Motor neuron (in vitro differentiated cells): ENCODE data around the gene B4GALNT3. TPM values are rescaled to one million over a fixed set of nuclear protein-coding genes. Genes with fewer than 3 reads are reported as not detected.

ENCODE experiments used
- ATAC-seq, 8 experiments: fragments of 200-7000 bp; cut with Tn5 transposase; replicated peaks in 6 of 8; 2 replicates each; pipeline ENCODE4 v1.8.0; 2021; ENCODE audit warnings: mild to moderate bottlenecking in 8 of 8, moderate library complexity in 8 of 8
- H3K27ac ChIP-seq, 2 donors: fragments of 250-450 bp; sonication (Bioruptor Pico); 2 replicates each; pipeline ENCODE4 v1.9.0; 2021; ENCODE audit warnings: antibody characterized with exemption in 2 of 2, mild to moderate bottlenecking in 2 of 2, moderate library complexity in 1 of 2
- H3K4me1 ChIP-seq, 2 donors: fragments of 250-450 bp; sonication (Bioruptor Pico); replicated peaks in 1 of 2; 2 replicates each; pipeline ENCODE4 v1.6.1; 2021; ENCODE audit warnings: antibody characterized with exemption in 2 of 2, mild to moderate bottlenecking in 2 of 2, moderate library complexity in 1 of 2
- H3K4me3 ChIP-seq, 5 donors: fragments of 250-450 bp; sonication (Bioruptor Pico); 2 replicates each; pipeline ENCODE4 v1.9.0; 2021; ENCODE audit warnings: antibody characterized with exemption in 5 of 5, mild to moderate bottlenecking in 5 of 5, moderate library complexity in 4 of 5
- WGBS, 10 experiments: fragments of 450-650 bp; shearing (Covaris generic); methylation state at CpG; one replicate each; pipeline ENCODE4 v1.0.0; 2022; 5-methylcytosine and 5-hydroxymethylcytosine counted together
- in situ Hi-C, 9 experiments: fragments of 400-800 bp; cut with MboI; loops; one replicate each; pipeline ENCODE4 v1.15.0; 2021; ENCODE audit warnings: low sequenced_read_pairs in 9 of 9, low pct_unique_long_range_greater_than_20kb in 2 of 9; ENCODE audit not compliant: unreplicated experiment in 9 of 9
- total RNA-seq, 8 experiments: library from RNA; unstranded; fragments of 300-600 nt; gene quantifications; 2 replicates each; pipeline versions ENCODE4 v1.2.3 to v1.2.4, GENCODE V29; 2022

B4GALNT3 gene
- total RNA-seq, 8 experiments from 2014 or later: 0.35 to 5.1 (median 1.1) TPM

DNA sequence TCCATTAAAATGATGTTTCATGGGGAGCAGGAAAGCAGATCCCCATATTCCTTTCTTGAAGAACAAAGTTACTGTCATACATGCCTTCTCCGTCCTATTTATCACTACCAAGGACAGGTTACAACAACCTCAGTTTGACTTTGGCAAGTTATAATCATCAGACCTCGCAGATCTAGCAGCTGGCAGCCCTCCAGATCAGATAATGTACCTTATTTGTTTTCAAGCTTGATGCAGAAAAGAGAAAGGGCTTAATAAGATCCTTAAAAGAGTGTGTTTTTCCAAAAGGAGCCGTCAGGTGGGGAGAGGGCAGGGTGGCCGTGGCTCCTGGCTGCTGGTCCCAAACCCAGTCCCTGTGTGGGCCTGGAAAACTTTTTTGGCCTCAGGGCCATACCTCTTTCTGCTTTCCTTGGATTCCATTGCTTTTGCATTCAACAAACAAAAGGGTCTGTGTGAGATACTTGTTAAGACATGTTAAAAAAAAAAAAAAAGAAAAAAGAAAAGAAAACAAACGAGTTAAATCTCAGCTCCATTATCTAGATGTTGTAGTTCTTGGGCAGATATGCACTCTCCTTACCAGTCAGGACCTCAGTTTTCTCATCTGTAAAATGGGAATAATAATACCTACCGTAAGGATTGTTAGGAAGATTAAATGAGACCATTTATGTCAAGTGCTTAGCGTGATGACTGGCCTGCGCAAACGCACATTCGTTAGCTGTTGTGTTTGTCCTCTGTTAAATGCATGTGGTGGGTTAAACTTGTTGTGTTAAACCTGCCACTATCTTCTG lies 64.6 kb downstream of the B4GALNT3 start:
- Histone ChIP-seq H3K4me1 (no peaks in the 10 kb centered on the region), H3K4me3 (no peak overlapping the region), H3K27ac (no peak overlapping the region)
- in situ Hi-C loops: no loop called here
- ATAC-seq: no peak
- WGBS, 10 experiments: 73 to 100% (median 85%) methylated on average over 4 to 9 of the region's 10 CpGs

DNA sequence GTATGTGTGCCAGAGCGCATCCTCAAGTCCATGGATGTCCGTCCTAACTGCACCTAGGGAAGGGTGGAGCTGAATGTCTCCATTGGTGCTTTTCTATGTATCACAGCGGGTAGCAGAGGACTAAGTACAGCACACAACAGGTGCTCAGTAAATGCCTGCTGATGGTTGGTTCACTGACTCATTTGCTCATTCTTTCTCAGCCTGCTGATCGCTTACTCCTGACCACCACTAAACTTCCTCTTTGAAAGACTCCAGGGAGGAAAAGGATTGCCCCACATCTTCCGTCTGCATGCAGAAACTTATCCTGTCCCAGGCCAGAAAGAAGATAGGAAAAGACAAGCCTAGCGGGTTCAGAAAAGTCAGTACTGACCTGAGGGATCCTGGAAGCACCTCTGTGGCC lies 66.3 kb downstream of the B4GALNT3 start:
- no peak overlapping the region for H3K4me3 ChIP-seq
- 52 to 100% (median 89%) methylated on average over 1 to 5 of the region's 6 CpGs for WGBS, 10 experiments
- ATAC-seq: no peak
- no peak overlapping the region for H3K27ac ChIP-seq
- H3K4me1 ChIP-seq: no peaks in the 10 kb centered on the region
- in situ Hi-C loops: no loop called here

DNA sequence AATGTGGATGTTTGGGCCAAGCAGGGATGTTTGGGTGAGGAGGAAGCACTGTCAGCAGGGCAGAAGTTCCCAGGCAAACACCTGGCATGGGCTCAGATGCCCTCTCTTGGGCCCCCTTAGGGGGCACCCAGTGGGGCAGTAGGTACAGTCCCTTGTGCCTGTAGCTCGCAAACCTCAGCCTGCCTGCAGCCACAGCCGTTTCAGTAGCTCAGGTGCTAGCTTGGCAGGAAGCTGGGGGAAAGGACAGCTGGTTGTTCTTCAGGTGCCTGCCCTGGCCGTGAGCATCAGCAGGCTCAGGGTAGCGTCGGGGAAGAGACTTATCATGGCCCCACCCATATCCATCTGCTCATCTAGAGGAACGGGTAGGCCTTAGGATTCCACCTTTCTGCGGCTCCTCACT lies 67.5 kb downstream of the B4GALNT3 start:
- Histone ChIP-seq H3K27ac (no peak overlapping the region), H3K4me1 (no peaks in the 10 kb centered on the region), H3K4me3 (no peak overlapping the region)
- no peak for ATAC-seq
- in situ Hi-C loops: no loop called here
- WGBS, 10 experiments: 48 to 88% (median 73%) methylated on average over 1 to 4 of the region's 7 CpGs; no CpG with 5 or more reads in 6 of the 10 experiments

DNA sequence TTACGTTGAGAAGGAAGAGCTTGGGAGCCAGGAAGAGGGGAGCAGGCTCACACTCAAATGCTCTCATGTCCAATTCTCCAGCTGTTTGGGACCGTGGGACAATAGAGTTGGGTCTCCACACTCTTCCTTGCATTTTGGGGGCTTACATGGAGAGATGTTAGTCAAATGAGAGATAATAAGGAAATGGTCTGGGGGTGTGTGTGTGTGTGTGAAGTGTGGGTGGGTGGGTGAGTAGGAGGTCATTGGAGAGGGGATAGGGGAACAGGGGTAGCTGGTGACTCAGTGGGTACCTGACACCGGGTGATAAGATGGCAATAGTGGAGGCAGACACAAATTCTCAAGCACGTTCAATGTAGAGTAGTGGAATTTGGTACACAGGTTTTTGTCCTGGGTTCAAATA lies 68.0 kb downstream of the B4GALNT3 start:
- no peak for ATAC-seq
- H3K4me1 ChIP-seq: no peaks in the 10 kb centered on the region

GRCh38 chr12:530308-530707 lies 70.6 kb downstream of the B4GALNT3 start:
- WGBS, 10 experiments: 0 to 100% (median 91%) methylated on average over 2 to 5 of the region's 6 CpGs; no CpG with 5 or more reads in 1 of the 10 experiments
- in situ Hi-C loops: loop anchor here in 1 of 9 experiments (10.0 kb wide), 1 partner anchor 86 kb away; no protein-coding TSS in a partner anchor

More for the DNA sequence above, 68.0 kb downstream of the B4GALNT3 start:
- 40 to 100% methylated on average over 1 of the region's 4 CpGs; no CpG with 5 or more reads in 8 of the 10 experiments for WGBS, 10 experiments
- Histone ChIP-seq H3K4me3 (no peak overlapping the region), H3K27ac (no peak overlapping the region)
- in situ Hi-C loops: no loop called here

GRCh38 chr12:530821-531220 lies 71.1 kb downstream of the B4GALNT3 start:
- H3K4me3 ChIP-seq: no peak overlapping the region
- no peaks in the 10 kb centered on the region for H3K4me1 ChIP-seq
- no peak for ATAC-seq
- H3K27ac ChIP-seq: no peak overlapping the region
- in situ Hi-C loops: loop anchor here in 1 of 9 experiments (10.0 kb wide), 1 partner anchor 86 kb away; no protein-coding TSS in a partner anchor
- WGBS, 10 experiments: 31 to 100% (median 95%) methylated on average over 1 to 6 of the region's 6 CpGs; no CpG with 5 or more reads in 3 of the 10 experiments

More at GRCh38 chr12:530308-530707, 70.6 kb downstream of the B4GALNT3 start:
- no peak overlapping the region for H3K4me3 ChIP-seq
- peak in 4 of 8 experiments; percentile 12 to 57 (median 16) for ATAC-seq
- H3K27ac ChIP-seq: no peak overlapping the region
- H3K4me1 ChIP-seq: no peaks in the 10 kb centered on the region

GRCh38 chr12:531951-532585 lies 72.3 kb downstream of the B4GALNT3 start:
- in situ Hi-C loops: loop anchor here in 1 of 9 experiments (10.0 kb wide), 1 partner anchor 87 kb away; no protein-coding TSS in a partner anchor
- no peak overlapping the region for H3K4me3 ChIP-seq
- no peak for ATAC-seq
- no peak overlapping the region for H3K27ac ChIP-seq
- WGBS, 10 experiments: 0 to 85% (median 51%) methylated on average over 1 to 3 of the region's 3 CpGs; no CpG with 5 or more reads in 2 of the 10 experiments
- H3K4me1 ChIP-seq: no peaks in the 10 kb centered on the region

DNA sequence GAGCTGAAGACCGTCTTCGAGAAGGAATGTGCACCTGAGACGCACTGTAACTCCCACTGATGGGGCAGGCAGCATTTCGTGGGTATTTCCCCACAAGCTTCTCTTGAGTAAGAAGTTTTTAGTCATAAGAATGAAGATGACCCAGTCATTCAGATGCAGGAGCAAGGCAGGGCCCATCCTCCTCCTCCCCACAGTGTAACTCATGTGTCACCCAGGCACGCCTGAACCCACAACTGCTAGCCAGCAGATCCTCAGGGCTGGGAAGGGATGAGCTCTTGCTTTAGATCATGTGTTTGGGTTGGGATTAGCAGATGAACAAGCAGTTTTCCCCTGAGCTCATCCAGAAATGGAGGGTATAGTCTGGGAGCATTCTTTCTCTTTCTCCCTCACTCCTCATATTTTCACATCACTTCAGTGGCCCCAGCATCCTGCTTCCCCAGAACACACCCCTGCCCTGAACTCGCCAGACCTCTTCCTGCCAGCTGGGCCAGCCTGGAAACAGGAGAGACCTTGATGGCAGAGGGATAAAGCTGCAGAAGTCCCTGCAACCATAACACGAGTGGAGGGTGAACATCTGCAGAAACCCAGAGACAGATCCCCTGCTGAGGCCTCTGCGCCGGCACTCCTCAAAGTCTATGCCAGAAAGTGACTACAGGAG lies 73.3 kb downstream of the B4GALNT3 start:
- no peak overlapping the region for H3K4me3 ChIP-seq
- WGBS, 10 experiments: 17 to 95% (median 80%) methylated on average over 1 to 6 of the region's 9 CpGs; no CpG with 5 or more reads in 4 of the 10 experiments
- in situ Hi-C loops: loop anchor here in 1 of 9 experiments (10.0 kb wide), 1 partner anchor 88 kb away; no protein-coding TSS in a partner anchor
- H3K4me1 ChIP-seq: no peaks in the 10 kb centered on the region
- ATAC-seq: peak in 3 of 8 experiments; percentile 26 to 99 (median 98)
- no peak overlapping the region for H3K27ac ChIP-seq

GRCh38 chr12:533718-534117 lies 74.0 kb downstream of the B4GALNT3 start:
- in situ Hi-C loops: loop anchor here in 1 of 9 experiments (10.0 kb wide), 1 partner anchor 89 kb away; no protein-coding TSS in a partner anchor
- H3K4me3 ChIP-seq: no peak overlapping the region
- no peak for ATAC-seq
- 61 to 90% (median 78%) methylated on average over 2 to 7 of the region's 14 CpGs; no CpG with 5 or more reads in 4 of the 10 experiments for WGBS, 10 experiments
- H3K4me1 ChIP-seq: no peaks in the 10 kb centered on the region
- no peak overlapping the region for H3K27ac ChIP-seq

GRCh38 chr12:534216-534615 lies 74.5 kb downstream of the B4GALNT3 start:
- in situ Hi-C loops: loop anchor here in 1 of 9 experiments (10.0 kb wide), 1 partner anchor 89 kb away; no protein-coding TSS in a partner anchor
- WGBS, 10 experiments: 81 to 100% (median 98%) methylated on average over 1 to 3 of the region's 14 CpGs; no CpG with 5 or more reads in 4 of the 10 experiments
- no peak overlapping the region for H3K4me3 ChIP-seq

GRCh38 chr12:535396-535795 lies 75.7 kb downstream of the B4GALNT3 start:
- Histone ChIP-seq H3K4me1 (no peaks in the 10 kb centered on the region), H3K27ac (no peak overlapping the region), H3K4me3 (no peak overlapping the region)
- ATAC-seq: no peak
- in situ Hi-C loops: loop anchor here in 2 of 9 experiments (5.0 to 10.0 kb wide), 2 partner anchors 83 to 91 kb away; no protein-coding TSS in a partner anchor
- WGBS, 10 experiments: 60 to 94% (median 90%) methylated on average over 1 to 6 of the region's 7 CpGs; no CpG with 5 or more reads in 7 of the 10 experiments

More at GRCh38 chr12:534216-534615, 74.5 kb downstream of the B4GALNT3 start:
- no peaks in the 10 kb centered on the region for H3K4me1 ChIP-seq
- ATAC-seq: no peak
- H3K27ac ChIP-seq: no peak overlapping the region

- Histone ChIP-seq H3K27ac (no peak overlapping the region), H3K4me3 (no peak overlapping the region), H3K4me1 (peaks cover 4 to 5% of the 10 kb centered on the region in 2 donors)
- WGBS, 10 experiments: 40 to 86% (median 52%) methylated on average over 1 to 3 of the region's 3 CpGs; no CpG with 5 or more reads in 1 of the 10 experiments
- in situ Hi-C loops: loop anchor here in 2 of 9 experiments (5.0 to 10.0 kb wide), 2 partner anchors 84 to 92 kb away; no protein-coding TSS in a partner anchor
- ATAC-seq: no peak
These were observed 77.1 kb downstream of the B4GALNT3 start for GRCh38 chr12:536751-537245.
